HG03175 (cell line): Measurements from ENCODE around the gene MRGPRF.

ENCODE experiments used
- ATAC-seq: cut with Tn5 transposase; IDR thresholded peaks from one replicate; pipeline ENCODE4 v1.9.1; 2021; ENCODE audit warnings: mild to moderate bottlenecking, moderate library complexity; ENCODE audit not compliant: unreplicated experiment

The MRGPRF gene

GRCh38 chr11:69051381-69052342 lies 38.6 kb upstream of the MRGPRF start:
- ATAC-seq = no peak

- ATAC-seq = no peak
Measured at GRCh38 chr11:69050592-69051380, 37.7 kb upstream of the MRGPRF start.

- ATAC-seq = no peak
Measured at GRCh38 chr11:69049490-69049867, 36.4 kb upstream of the MRGPRF start.

- peak; percentile 95 for ATAC-seq
Measured at GRCh38 chr11:69048694-69049489, 35.8 kb upstream of the MRGPRF start, which contains the start of gene TPCN2. TPCN2 (plus strand) TSS chr11:69048932; CDS start chr11:69048998, 66 bp downstream.

GRCh38 chr11:69048031-69048693 lies 35.1 kb upstream of the MRGPRF start:
- ATAC-seq = no peak

GRCh38 chr11:69044111-69045013 lies 31.3 kb upstream of the MRGPRF start:
- ATAC-seq = no peak

GRCh38 chr11:69041516-69041915 lies 28.5 kb upstream of the MRGPRF start:
- no peak for ATAC-seq

GRCh38 chr11:69040581-69041260 lies 27.7 kb upstream of the MRGPRF start:
- no peak for ATAC-seq

- ATAC-seq = no peak
Measured at GRCh38 chr11:69040051-69040450, 27.0 kb upstream of the MRGPRF start.

- no peak for ATAC-seq
Measured at GRCh38 chr11:69039501-69039900, 26.5 kb upstream of the MRGPRF start.

- no peak for ATAC-seq
Measured at GRCh38 chr11:69037544-69037943, 24.5 kb upstream of the MRGPRF start.

- ATAC-seq = no peak
Measured at GRCh38 chr11:69037074-69037473, 24.0 kb upstream of the MRGPRF start.

GRCh38 chr11:69035946-69036340 lies 22.9 kb upstream of the MRGPRF start:
- ATAC-seq = no peak

- no peak for ATAC-seq
Measured at GRCh38 chr11:69035150-69035945, 22.3 kb upstream of the MRGPRF start.

GRCh38 chr11:69034123-69034867 lies 21.2 kb upstream of the MRGPRF start:
- ATAC-seq = no peak

GRCh38 chr11:69033431-69033830 lies 20.4 kb upstream of the MRGPRF start:
- ATAC-seq = no peak

GRCh38 chr11:69032833-69033232 lies 19.8 kb upstream of the MRGPRF start:
- no peak for ATAC-seq
